Smooth muscle cell (in vitro differentiated cells): Measurements from ENCODE around the gene FTO. TPM values are rescaled to one million over a fixed set of nuclear protein-coding genes. Genes with fewer than 3 reads are reported as not detected.

Experiments
- DNase-seq: peaks from one replicate; lab custom pipeline; 2025; ENCODE audit not compliant: unreplicated experiment; lab: John Stamatoyannopoulos, UW
- H2AFZ ChIP-seq: fragments of 200-600 bp; sonication (generic); 2 replicates; pipeline ENCODE4 v1.6.0; 2016; ENCODE audit warnings: antibody characterized with exemption, low read depth, mild to moderate bottlenecking
- H3F3A ChIP-seq: fragments of 200-600 bp; sonication (generic); 2 replicates; pipeline ENCODE4 v1.6.0; 2017; ENCODE audit warnings: antibody characterized with exemption, low read depth
- H3K27ac ChIP-seq: fragments of 200-600 bp; sonication (generic); 2 replicates; pipeline ENCODE4 v1.5.1; 2016; ENCODE audit warnings: low read depth, mild to moderate bottlenecking
- H3K27me3 ChIP-seq: fragments of 200-600 bp; sonication (generic); 2 replicates; pipeline ENCODE4 v1.6.1; 2016; ENCODE audit warnings: low read depth, mild to moderate bottlenecking
- H3K36me3 ChIP-seq: fragments of 200-600 bp; sonication (generic); 2 replicates; pipeline ENCODE4 v1.5.1; 2016; ENCODE audit warnings: low read depth
- H3K4me1 ChIP-seq: fragments of 200-600 bp; sonication (generic); 2 replicates; pipeline ENCODE4 v1.5.1; 2016; ENCODE audit warnings: low read depth
- H3K4me2 ChIP-seq: fragments of 200-600 bp; sonication (generic); 2 replicates; pipeline ENCODE4 v1.6.0; 2016; ENCODE audit warnings: mild to moderate bottlenecking
- H3K4me3 ChIP-seq: fragments of 200-600 bp; sonication (generic); 2 replicates; pipeline ENCODE4 v1.5.1; 2016; ENCODE audit warnings: mild to moderate bottlenecking
- H3K79me2 ChIP-seq: fragments of 200-600 bp; sonication (generic); 2 replicates; pipeline ENCODE4 v1.6.0; 2016; ENCODE audit warnings: low read depth, mild to moderate bottlenecking
- H3K9ac ChIP-seq: fragments of 200-600 bp; sonication (generic); 2 replicates; pipeline ENCODE4 v1.6.0; 2016; ENCODE audit warnings: low read depth
- H3K9me3 ChIP-seq: fragments of 200-600 bp; sonication (generic); replicated peaks from 2 replicates; pipeline ENCODE4 v1.5.1; 2016; ENCODE audit warnings: low read depth
- H4K20me1 ChIP-seq: fragments of 200-600 bp; sonication (generic); 2 replicates; pipeline ENCODE4 v1.6.0; 2016; ENCODE audit warnings: low read depth
- WGBS: methylation state at CpG from one replicate; pipeline ENCODE4 v1.1.7; 2016; ENCODE audit warnings: low lambda C conversion rate; 5-methylcytosine and 5-hydroxymethylcytosine counted together
- polyA plus RNA-seq: library from polyadenylated mRNA; unstranded; fragments of >200 nt; fragmentation: Nextera tagmentation; extraction: Ambion mirVana; gene quantifications from 2 replicates; pipeline ENCODE4 v1.2.1, GENCODE V29; 2016
- total RNA-seq: library from RNA; depleted of rRNA; stranded (reverse); fragments of >200 nt; gene quantifications from 2 replicates; pipeline ENCODE4 v1.2.3, GENCODE V29; 2014
- TF ChIP-seq, protein P1 (sequence below): fragments of 200-600 bp; sonication (generic); IDR thresholded peaks from 2 replicates; pipeline ENCODE4 v1.5.1; 2017; ENCODE audit warnings: borderline replicate concordance, mild to moderate bottlenecking, antibody characterized with exemption; ENCODE audit not compliant: insufficient read depth, poor library complexity, severe bottlenecking

The FTO gene
- total and polyA plus RNA-seq, 2 experiments from 2014 or later = 81.1 to 89.9 TPM

DNA sequence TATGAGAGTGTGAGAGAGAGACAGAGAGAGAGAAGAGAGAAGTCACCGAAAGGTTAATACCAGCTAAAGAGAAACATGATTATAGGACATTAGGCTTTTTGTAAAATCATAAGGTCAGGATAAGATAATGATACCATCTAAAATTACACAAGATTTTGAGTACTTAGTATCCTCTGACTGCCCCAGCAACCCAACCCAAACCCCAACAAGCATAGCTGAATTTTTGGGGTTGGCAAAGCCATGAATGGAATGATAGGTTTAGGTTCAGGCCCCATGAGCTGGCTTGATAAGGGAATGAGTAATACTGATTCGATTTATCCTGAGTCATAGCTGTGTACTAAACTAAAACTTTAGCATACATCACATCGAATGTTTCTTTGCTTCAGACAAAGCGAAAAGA, 323.1 kb downstream of the FTO start:
- Histone ChIP-seq H3K79me2 (no peaks in the 10 kb centered on the region), H4K20me1 (no peaks in the 10 kb centered on the region), H3K4me2 (peak overlapping the region; percentile 40), H3F3A (no peaks in the 10 kb centered on the region), H3K9ac (no peak overlapping the region), H3K27ac (peak overlapping the region; percentile 57), H3K4me1 (no peaks in the 10 kb centered on the region), H2AFZ (no peak overlapping the region), H3K9me3 (no peaks in the 10 kb centered on the region), H3K4me3 (no peak overlapping the region), H3K36me3 (no peaks in the 10 kb centered on the region), H3K27me3 (no peaks in the 10 kb centered on the region)
- TF ChIP-seq, protein P1, sequence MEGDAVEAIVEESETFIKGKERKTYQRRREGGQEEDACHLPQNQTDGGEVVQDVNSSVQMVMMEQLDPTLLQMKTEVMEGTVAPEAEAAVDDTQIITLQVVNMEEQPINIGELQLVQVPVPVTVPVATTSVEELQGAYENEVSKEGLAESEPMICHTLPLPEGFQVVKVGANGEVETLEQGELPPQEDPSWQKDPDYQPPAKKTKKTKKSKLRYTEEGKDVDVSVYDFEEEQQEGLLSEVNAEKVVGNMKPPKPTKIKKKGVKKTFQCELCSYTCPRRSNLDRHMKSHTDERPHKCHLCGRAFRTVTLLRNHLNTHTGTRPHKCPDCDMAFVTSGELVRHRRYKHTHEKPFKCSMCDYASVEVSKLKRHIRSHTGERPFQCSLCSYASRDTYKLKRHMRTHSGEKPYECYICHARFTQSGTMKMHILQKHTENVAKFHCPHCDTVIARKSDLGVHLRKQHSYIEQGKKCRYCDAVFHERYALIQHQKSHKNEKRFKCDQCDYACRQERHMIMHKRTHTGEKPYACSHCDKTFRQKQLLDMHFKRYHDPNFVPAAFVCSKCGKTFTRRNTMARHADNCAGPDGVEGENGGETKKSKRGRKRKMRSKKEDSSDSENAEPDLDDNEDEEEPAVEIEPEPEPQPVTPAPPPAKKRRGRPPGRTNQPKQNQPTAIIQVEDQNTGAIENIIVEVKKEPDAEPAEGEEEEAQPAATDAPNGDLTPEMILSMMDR = no peak
- 53% methylated on average over 4 of the region's 4 CpGs for WGBS
- no peak for DNase-seq

DNA sequence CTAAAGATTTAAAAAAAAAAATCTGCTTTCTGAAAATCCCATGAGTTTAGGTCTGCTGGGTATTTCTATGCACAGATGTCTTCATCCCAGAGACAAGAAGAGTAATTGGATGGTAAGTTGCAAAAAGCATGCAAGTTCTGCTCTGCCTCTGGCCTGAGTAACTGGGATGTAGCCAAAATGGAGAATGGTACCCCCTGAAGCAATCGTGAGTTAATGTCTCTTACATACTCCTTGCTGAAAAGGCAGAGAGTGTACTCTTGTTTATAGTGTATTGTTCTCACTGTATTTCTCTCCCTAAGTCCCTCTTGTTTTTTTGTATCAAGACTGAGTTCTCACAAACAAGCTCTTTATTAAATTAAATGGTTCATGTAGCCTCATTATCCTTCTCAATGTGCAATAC, 323.6 kb downstream of the FTO start:
- no peaks in the 10 kb centered on the region for H3F3A ChIP-seq
- peak overlapping the region; percentile 57 for H3K27ac ChIP-seq
- no peaks in the 10 kb centered on the region for H3K27me3 ChIP-seq
- H3K9ac ChIP-seq = no peak overlapping the region
- H3K9me3 ChIP-seq = no peaks in the 10 kb centered on the region
- H3K4me1 ChIP-seq = no peaks in the 10 kb centered on the region
- no peaks in the 10 kb centered on the region for H3K79me2 ChIP-seq
- H3K4me3 ChIP-seq = no peak overlapping the region
- no peak overlapping the region for H2AFZ ChIP-seq
- H4K20me1 ChIP-seq = no peaks in the 10 kb centered on the region
- TF ChIP-seq, protein P1 = no peak
- DNase-seq = no peak
- no peaks in the 10 kb centered on the region for H3K36me3 ChIP-seq
- H3K4me2 ChIP-seq = peak overlapping the region; percentile 40
- 78% methylated on average over 1 of the region's 1 CpG for WGBS

DNA sequence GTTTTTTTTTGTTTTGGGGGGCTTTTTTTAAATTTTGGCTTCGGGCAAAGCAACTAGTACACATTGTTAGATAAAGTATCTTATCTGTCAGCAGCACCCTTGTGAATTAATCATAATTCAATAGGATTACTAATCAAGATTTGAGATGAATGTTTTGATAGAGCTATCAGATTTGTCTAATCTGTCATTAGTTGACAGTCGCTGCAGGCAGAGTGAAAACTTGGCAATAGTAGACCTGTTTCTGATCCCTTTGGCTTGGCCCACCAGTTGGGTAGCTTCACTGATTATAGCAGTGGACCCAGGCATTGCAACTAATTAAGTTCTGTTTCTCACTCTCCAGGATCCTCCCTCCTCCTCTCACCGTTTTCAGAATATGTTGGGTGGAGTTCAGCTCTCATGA, 324.0 kb downstream of the FTO start:
- Histone ChIP-seq H3K9me3 (no peaks in the 10 kb centered on the region), H3K27ac (no peak overlapping the region), H3F3A (no peaks in the 10 kb centered on the region), H4K20me1 (no peaks in the 10 kb centered on the region), H3K27me3 (no peaks in the 10 kb centered on the region), H3K79me2 (no peaks in the 10 kb centered on the region), H3K4me1 (no peaks in the 10 kb centered on the region), H3K36me3 (no peaks in the 10 kb centered on the region), H3K9ac (no peak overlapping the region), H3K4me2 (no peak overlapping the region), H3K4me3 (no peak overlapping the region), H2AFZ (no peak overlapping the region)
- DNase-seq = no peak
- TF ChIP-seq, protein P1 = no peak
- WGBS = 90% methylated on average over 3 of the region's 3 CpGs

DNA sequence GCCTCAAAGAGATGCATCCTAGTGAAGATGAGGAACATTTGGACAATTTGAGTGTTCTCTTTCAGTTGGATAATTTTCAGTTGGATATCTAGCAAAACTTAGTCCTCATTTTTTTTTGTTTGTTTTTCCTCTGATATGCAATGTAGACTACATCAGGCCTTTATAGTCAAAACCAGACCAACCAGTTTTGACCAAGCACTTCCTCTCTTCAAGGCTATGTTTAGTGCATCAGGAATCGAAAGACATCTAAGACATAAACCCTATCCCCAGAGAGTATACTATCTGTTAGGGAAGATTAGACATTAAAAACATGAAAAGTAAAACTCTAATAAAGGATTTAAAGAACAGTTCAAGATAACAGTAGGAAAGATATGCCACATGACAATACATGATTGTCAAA, 326.5 kb downstream of the FTO start:
- Histone ChIP-seq H3F3A (no peaks in the 10 kb centered on the region), H3K4me1 (peaks cover 7% of the 10 kb centered on the region), H4K20me1 (no peaks in the 10 kb centered on the region), H3K27me3 (no peaks in the 10 kb centered on the region), H3K4me3 (no peak overlapping the region), H2AFZ (no peak overlapping the region), H3K79me2 (no peaks in the 10 kb centered on the region), H3K9ac (no peak overlapping the region), H3K36me3 (no peaks in the 10 kb centered on the region), H3K4me2 (no peak overlapping the region), H3K9me3 (no peaks in the 10 kb centered on the region), H3K27ac (peak overlapping the region; percentile 25)
- DNase-seq = no peak
- 88% methylated on average over 1 of the region's 1 CpG for WGBS
- TF ChIP-seq, protein P1 = no peak
